ENCODE results near the gene MAML3. TPM values are rescaled to one million over a fixed set of nuclear protein-coding genes. Genes with fewer than 3 reads are reported as not detected.

The MAML3 gene
- total and polyA plus RNA-seq, 2 of the 13 experiments (the other 11 are each of a cell fraction or from before 2014, with no cell fraction given) = 0.05 to 0.13 TPM

- no peak for TF ChIP-seq ZNF678 (CRISPR knock-in tag; IDR thresholded peaks at IDR 0.05)
- peak; percentile 63 for TF ChIP-seq CEBPG (CRISPR knock-in tag; IDR thresholded peaks at IDR 0.05)
- TF ChIP-seq ZNF572 (CRISPR knock-in tag; IDR thresholded peaks at IDR 0.05) = no peak
- TF ChIP-seq PRPF4 (IDR thresholded peaks at IDR 0.05; ENCODE audit: low read depth, low read length, poor library complexity, severe bottlenecking) = no peak
- no peak for TF ChIP-seq ZBTB33 (CRISPR knock-in tag; IDR thresholded peaks at IDR 0.05)
- no peak for TF ChIP-seq FOXA1 (IDR thresholded peaks at IDR 0.05)
- TF ChIP-seq FOXA1 (CRISPR knock-in tag; IDR thresholded peaks at IDR 0.05) = 0 out of 2 replicates have a peak, but pooled peaks have one; percentile 18
- no peak for TF ChIP-seq ZBTB25 (CRISPR knock-in tag; IDR thresholded peaks at IDR 0.05)
- TF ChIP-seq ZNF160 (CRISPR knock-in tag; IDR thresholded peaks at IDR 0.05) = no peak
- 0 out of 2 replicates have a peak, but pooled peaks have one; percentile 25 for TF ChIP-seq CTCF (CRISPR knock-in tag; IDR thresholded peaks at IDR 0.05)
- no peak for TF ChIP-seq NCOA1 (CRISPR knock-in tag; IDR thresholded peaks at IDR 0.05)
- no peak for TF ChIP-seq RARA (CRISPR knock-in tag; IDR thresholded peaks at IDR 0.05)
- TF ChIP-seq BRF2 (CRISPR knock-in tag; IDR thresholded peaks at IDR 0.05) = no peak
- no peak for TF ChIP-seq ZBTB40 (IDR thresholded peaks at IDR 0.05)
- TF ChIP-seq ZBTB40 (CRISPR knock-in tag; IDR thresholded peaks at IDR 0.05) = no peak
These were observed 104.7 kb downstream of the MAML3 start (continued) for GRCh38 chr4:140049024-140049848.

All from HepG2 (cell line).